ENCODE results near the gene KIF16B.

DNA sequence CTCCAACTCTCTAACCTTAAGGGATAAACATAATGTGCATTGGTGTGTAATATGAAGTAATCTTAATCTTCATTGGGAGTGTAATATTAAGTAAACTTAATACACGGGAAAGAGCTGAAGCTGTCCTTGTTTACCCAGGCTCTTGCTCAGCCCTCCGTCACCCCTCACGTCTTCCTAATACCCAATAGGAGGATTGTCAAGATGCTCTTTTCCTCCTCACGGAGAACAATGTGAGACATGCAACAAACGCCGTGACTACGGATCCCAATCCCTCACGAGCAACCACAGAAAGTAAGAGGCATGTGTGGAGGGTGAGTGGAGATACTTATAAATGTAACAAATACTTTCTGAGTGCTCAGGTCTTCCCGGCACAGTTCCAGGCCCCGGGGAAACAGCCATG, 11.0 kb downstream of the KIF16B start:
- TF ChIP-seq, protein P1, sequence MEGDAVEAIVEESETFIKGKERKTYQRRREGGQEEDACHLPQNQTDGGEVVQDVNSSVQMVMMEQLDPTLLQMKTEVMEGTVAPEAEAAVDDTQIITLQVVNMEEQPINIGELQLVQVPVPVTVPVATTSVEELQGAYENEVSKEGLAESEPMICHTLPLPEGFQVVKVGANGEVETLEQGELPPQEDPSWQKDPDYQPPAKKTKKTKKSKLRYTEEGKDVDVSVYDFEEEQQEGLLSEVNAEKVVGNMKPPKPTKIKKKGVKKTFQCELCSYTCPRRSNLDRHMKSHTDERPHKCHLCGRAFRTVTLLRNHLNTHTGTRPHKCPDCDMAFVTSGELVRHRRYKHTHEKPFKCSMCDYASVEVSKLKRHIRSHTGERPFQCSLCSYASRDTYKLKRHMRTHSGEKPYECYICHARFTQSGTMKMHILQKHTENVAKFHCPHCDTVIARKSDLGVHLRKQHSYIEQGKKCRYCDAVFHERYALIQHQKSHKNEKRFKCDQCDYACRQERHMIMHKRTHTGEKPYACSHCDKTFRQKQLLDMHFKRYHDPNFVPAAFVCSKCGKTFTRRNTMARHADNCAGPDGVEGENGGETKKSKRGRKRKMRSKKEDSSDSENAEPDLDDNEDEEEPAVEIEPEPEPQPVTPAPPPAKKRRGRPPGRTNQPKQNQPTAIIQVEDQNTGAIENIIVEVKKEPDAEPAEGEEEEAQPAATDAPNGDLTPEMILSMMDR (IDR thresholded peaks at IDR 0.05; ENCODE audit: borderline replicate concordance, extremely low read depth, low read length, poor library complexity, severe bottlenecking) = no peak
- TF ChIP-seq EZH2 (IDR thresholded peaks at IDR 0.05; ENCODE audit: borderline replicate concordance, low read depth, low read length, severe bottlenecking) = no peak

Measured in DND-41 (cell line).